ENCODE measurements around the gene ECEL1.
"Not testable (repeated sequence)": the region's sequence is repeated elsewhere in the genome, so short reads cannot be mapped to it uniquely, and the experiment has no call there.

The ECEL1 gene

DNA sequence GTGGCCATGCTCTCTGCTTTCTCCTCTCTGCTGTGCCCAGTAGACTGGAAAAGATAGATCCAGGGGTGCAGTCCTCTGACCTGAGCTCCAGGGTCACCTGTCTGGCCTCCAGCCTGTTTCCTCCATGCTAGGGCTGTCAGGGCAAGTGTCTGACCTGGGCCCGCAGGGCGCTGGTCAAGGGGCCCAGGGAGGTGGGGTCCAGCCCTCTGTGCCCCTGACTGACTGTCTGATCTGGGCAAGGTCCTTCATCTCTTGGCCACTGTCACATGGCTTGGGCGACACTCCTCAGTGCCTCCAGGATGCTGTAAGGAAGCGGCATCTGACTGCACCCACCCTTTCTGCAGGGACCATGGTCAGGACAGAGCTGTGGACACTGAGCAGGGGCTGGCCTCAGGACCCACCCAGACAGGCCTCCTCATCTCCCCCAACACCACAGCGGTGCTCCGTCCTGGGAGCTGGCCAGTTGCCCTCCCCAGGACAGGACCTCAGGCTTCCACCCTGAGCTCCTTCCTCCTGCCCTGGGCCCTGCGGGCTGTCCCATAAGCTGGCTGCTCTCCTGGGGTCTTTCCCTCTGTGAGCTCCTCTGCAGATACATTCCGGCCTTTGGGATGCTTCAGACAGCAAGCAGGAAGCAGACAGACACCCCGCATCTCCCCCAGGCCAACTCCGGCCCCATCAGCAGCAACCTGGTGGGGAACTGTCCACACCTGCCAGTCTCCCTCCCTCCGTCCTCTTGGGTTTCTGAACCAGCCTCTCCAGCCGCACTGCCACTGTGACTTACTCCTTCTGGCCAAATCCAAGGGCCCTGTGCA is 52.9 kb downstream of the ECEL1 start:
- Mint-ChIP-seq H3K4me3 (no peak overlapping the region), H3K27ac (no peak overlapping the region), H3K4me1 (peaks cover 1 to 7% of the 10 kb centered on the region in 2 donors), H3K36me3 (no peaks in the 10 kb centered on the region), H3K27me3 (peaks cover 0 to 23% of the 10 kb centered on the region in 2 donors), H3K9me3 (no peaks in the 10 kb centered on the region)
- ATAC-seq (replicated peaks) (no peak), DNase-seq (no peak)

- Mint-ChIP-seq H3K4me1 (peaks cover 1 to 5% of the 10 kb centered on the region in 2 donors), H3K36me3 (no peaks in the 10 kb centered on the region), H3K4me3 (no peak overlapping the region), H3K27ac (no peak overlapping the region), H3K27me3 (peaks cover 0 to 21% of the 10 kb centered on the region in 2 donors), H3K9me3 (no peaks in the 10 kb centered on the region)
- no peak for ATAC-seq (replicated peaks)
- DNase-seq: no peak
These were observed 53.5 kb downstream of the ECEL1 start for GRCh38 chr2:232434091-232434490.

DNA sequence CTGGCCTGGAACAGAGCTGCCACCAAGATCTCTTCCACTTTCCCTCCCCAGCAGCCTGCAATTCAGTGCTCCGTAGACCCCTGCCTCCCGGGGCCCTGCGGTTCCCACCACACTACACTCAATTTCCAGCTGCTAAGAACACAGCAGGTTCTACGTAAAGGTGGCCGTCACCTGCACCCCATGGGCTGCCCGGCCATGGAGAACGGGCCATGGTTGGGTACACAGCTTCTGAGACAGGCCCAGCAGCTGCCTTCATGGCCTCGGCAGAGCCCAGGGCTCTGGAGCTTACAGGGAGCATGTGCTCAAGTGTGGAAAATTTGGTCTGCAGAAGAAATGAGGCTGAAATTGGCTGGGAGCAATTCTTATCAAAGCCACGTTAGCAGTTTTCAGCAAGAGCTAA is 54.0 kb downstream of the ECEL1 start:
- not testable (repeated sequence) for H3K9me3 Mint-ChIP-seq, H3K36me3 Mint-ChIP-seq, H3K4me3 Mint-ChIP-seq, H3K27ac Mint-ChIP-seq, DNase-seq, H3K4me1 Mint-ChIP-seq
- peaks cover 0 to 16% of the 10 kb centered on the region in 2 donors for H3K27me3 Mint-ChIP-seq
- peak in 1 of 2 donors; percentile 38 for ATAC-seq (replicated peaks)

DNA sequence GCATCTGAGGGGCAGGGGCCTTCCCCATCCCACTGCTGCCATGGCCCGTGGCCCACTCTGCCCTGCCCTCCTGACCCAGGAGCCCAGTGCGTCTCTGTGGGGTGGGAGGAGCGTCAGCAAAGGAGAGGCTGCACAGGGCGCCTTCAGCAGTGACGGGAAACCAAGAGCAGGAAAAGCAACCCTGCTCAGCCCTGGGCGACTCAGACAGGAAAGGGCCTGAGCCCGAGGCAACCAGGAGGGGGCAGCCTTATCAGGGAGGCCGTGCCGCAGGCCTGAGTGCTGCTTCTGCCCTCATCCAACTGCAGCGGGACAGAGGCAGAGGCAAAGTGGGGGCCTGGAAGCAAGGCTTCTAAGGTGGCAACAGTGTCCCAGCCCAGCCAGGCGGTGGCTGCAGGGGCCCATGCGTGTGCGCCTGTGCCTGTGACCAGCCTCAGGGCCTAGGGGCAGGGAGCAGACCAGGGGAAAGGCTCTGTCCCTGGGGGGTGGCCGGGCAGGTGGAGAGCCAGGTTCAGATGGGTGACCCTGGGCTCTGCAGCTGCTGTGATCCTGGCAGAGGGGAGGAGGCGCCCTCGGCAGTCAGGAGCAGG is 54.9 kb downstream of the ECEL1 start:
- ATAC-seq (replicated peaks) (no peak), DNase-seq (no peak)
- no peak overlapping the region for H3K27ac Mint-ChIP-seq
- H3K4me3 Mint-ChIP-seq: no peak overlapping the region
- H3K4me1 Mint-ChIP-seq: peaks cover 1 to 5% of the 10 kb centered on the region in 2 donors
- peaks cover 0 to 7% of the 10 kb centered on the region in 2 donors for H3K27me3 Mint-ChIP-seq
- H3K9me3 Mint-ChIP-seq: no peaks in the 10 kb centered on the region
- H3K36me3 Mint-ChIP-seq: no peaks in the 10 kb centered on the region

GRCh38 chr2:232431705-232432590 is 55.7 kb downstream of the ECEL1 start:
- no peaks in the 10 kb centered on the region for H3K9me3 Mint-ChIP-seq
- DNase-seq: no peak
- no peak overlapping the region for H3K4me3 Mint-ChIP-seq
- H3K4me1 Mint-ChIP-seq: peaks cover 1 to 5% of the 10 kb centered on the region in 2 donors
- H3K36me3 Mint-ChIP-seq: no peaks in the 10 kb centered on the region
- H3K27me3 Mint-ChIP-seq: peaks cover 0 to 6% of the 10 kb centered on the region in 2 donors
- no peak overlapping the region for H3K27ac Mint-ChIP-seq
- ATAC-seq (replicated peaks): no peak

All from stimulated activated naive B cell treated with anti-CD40 and anti-IgM and Interleukin-4, amounts not matched to agents 10 μg/mL and 1 μg/mL and 100 μg/mL, for 72 hours (primary cell).